ENCODE results near the gene GATAD2B.
"Not testable (repeated sequence)": the region's sequence is repeated elsewhere in the genome, so short reads cannot be mapped to it uniquely, and the experiment has no call there.

The GATAD2B gene

DNA sequence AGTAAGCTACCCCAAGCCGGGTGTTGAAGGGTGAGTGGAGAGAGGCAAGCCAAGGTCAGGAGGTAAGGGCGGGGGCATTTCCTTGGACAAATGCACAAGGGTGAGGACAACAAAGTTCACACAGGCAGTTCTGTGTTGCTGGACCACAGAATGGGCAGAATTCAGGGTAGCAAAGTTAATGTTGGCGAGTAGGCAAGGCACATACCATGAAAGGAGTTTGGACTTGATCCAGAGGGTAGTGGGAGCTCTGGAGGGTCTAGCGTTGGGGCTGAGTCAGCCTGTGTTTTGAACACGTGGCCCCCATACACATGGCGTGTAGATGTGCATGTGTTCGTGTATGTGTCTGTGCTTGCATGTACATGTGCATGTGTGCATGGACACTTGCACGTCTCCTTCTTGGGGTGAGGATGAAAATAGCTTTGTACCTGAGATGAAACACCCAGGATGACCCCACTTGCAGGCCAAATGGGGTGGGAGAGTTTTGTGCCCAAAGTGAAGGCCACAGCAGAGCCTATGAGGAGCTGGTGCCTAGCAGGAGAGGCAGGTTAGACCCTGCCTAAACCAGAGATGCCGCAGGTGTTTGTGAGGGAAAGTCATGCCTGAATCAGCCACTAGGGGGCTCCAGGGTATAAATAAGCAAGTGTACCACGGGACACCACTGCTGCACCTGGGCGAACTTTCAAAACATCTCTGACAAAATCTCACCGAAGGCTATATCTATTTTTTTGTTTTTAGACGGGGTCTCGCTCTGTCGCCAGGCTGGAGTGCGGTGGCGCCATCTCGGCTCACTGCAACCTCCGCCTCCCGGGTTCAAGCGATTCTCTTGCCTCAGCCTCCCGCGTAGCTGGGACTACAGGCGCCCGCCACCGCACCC is 125.7 kb downstream of the GATAD2B start:
- DNase-seq (ENCODE audit: low read depth in 2 of 3, low spot score in 2 of 3), result peak; percentile 45 to 79 (median 52)

DNA sequence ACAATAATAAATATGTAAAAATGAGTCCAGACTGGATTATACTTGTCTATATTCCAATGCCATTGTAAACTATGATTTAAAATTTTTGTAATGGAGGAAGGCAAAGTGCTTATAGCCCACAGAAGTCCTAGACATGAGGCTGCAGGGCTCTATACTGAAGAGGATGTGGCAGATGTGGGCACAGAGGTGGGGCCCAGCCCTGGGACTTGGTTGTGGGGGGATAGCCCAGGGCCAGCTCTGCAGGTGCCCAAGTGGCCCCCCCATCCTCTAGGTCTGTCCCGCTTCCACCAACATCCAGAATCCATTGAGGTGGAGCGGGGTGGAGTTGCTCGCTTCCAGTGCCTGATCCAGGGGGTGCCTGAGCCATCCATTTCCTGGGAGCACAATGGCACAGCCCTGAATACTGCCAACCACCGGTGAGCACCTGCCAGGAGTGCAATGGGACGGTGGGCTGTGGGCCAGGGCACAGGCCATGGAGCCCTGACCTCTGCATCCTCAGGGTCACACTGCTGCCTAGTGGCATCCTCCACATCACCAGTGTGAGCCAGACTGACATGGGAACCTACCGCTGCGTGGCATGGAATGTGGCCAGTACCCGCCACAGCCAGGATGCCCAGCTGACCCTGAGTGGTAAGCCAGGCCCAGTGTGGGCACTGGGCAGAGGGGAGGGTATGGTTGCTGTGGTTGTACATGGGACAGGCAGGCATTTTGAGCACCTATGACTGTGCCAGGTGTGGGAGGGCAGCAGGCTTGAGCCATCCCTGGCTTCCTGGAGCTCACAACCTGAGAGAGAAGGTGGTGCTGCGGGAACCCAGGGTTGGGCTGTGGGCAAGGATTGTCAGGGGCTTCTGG is 126.6 kb downstream of the GATAD2B start:
- DNase-seq (ENCODE audit: low read depth in 2 of 3, low spot score in 2 of 3), result no peak

DNA sequence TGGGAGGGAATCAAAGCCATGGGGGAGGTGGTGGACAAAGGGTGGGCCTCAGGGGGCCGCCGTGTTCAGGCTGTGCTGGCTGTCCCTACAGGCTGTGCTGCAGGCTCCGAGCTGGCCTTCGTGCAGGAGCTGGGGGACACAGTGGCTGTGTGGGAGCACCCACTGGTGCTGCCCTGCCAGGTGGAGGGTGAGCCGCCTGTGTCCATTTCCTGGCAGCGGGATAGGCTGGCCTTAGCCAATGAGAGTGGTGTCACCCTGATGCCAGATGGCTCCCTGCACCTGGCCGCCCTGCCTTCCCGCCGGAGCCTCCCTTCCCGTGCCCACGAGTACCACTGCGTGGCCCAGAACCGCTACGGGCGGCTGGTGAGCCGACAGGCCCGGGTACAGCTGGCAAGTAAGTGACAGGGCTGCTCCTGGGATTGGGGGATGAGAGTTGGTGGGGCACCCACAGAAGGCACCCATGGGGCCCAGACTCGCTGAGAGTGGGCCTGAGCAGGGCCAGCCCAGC is 127.4 kb downstream of the GATAD2B start:
- DNase-seq (ENCODE audit: low read depth in 2 of 3, low spot score in 2 of 3), result no peak

- DNase-seq (ENCODE audit: low read depth in 2 of 3, low spot score in 2 of 3), result no peak
These were observed 128.0 kb downstream of the GATAD2B start for GRCh38 chr1:153794624-153795329.

DNA sequence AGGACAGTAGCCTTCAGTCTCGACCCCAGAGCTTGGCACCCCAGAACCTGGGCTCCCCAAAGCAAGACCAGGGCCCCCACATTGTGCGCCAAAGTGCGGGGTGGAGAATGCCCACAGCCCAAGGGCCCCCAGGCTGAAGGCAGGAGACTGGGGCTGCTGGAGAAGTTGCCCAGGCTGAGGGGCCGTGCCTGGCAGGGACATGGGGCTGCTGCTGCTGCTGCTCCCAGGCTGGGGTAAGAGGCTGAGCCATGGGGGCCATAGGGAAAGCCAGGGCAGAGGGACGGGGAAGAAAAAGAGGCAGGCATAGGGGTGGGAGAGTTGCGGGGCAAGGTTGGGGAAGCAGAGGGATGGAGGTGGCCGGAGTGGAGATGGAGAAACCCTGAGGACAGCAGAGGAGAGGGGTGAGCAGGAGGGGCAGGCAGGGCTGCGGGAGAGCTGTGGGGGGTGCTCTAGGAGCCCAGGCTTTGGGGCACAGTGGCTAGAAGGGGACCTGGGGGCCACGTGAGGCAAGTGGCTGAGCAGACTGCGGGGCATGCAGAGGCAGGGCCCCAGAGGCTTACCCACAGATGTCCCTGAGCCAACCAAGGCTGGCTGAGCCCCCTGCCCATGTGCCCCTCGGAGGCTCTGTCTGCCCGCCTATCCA is 128.7 kb downstream of the GATAD2B start:
- DNase-seq (ENCODE audit: low read depth in 2 of 3, low spot score in 2 of 3), result no peak

DNA sequence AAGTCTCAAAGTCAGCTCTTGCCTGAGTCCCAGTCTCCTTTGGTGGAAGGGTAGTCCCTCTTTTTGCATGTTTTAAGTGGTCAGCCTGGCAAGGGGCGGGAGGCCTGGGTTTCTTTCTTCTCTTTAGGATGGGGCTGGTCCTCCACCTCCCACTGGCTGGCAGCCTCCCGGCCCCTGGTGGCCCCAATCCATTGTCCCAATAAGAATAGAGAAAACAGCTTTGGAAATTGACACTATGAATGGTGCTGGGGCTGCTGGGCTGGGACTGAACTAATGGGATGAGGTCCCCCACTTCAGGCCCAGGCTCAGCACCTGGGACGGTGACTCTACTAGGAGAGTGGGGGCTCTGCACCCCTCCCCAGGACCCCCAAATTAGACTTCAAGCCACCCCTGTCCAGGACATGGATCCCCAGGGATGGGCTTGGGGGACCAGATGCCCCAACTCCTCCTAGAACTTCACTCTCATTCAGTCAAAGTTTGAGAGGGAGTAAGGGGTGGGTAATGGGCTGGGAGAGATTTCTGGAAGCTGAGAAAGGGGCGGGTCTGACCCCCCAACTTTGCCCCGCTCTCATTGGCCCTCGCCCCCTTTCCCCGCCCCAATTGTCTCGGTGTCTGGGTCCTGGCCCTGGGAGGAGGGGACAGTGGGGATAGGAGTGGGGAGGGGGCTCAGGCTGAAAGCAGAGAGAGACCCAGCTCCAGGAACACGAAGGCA is 129.4 kb downstream of the GATAD2B start:
- no peak for DNase-seq (ENCODE audit: low read depth in 2 of 3, low spot score in 2 of 3)

DNA sequence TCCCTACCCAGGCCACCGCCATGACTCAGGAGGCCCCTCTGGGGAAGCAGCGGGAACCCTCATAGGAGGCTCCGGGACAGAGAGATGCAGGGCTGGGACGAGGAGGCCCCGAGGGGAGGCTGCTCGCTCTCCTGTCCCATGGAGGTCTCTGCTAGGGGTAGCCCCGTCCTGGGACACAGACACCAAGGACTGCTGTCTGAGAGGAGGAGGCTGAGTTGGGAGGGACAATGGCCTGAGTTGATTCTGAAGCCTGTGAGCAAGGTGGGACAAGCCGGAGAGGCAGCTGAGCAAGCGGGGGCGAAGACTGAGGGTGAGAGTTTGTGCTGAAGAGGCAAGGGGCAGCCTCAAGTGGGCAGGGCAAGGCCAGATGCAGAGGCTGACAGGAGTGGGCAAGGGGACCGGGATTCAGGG is 130.1 kb downstream of the GATAD2B start:
- DNase-seq (ENCODE audit: low read depth in 2 of 3, low spot score in 2 of 3), result no peak

GRCh38 chr1:153791648-153792253 is 131.0 kb downstream of the GATAD2B start:
- DNase-seq (ENCODE audit: low read depth in 2 of 3, low spot score in 2 of 3), result no peak

GRCh38 chr1:153790966-153791647 is 131.7 kb downstream of the GATAD2B start:
- no peak for DNase-seq (ENCODE audit: low read depth in 2 of 3, low spot score in 2 of 3)

- no peak for DNase-seq (ENCODE audit: low read depth in 2 of 3, low spot score in 2 of 3)
These were observed 132.3 kb downstream of the GATAD2B start for GRCh38 chr1:153790313-153790965.

DNA sequence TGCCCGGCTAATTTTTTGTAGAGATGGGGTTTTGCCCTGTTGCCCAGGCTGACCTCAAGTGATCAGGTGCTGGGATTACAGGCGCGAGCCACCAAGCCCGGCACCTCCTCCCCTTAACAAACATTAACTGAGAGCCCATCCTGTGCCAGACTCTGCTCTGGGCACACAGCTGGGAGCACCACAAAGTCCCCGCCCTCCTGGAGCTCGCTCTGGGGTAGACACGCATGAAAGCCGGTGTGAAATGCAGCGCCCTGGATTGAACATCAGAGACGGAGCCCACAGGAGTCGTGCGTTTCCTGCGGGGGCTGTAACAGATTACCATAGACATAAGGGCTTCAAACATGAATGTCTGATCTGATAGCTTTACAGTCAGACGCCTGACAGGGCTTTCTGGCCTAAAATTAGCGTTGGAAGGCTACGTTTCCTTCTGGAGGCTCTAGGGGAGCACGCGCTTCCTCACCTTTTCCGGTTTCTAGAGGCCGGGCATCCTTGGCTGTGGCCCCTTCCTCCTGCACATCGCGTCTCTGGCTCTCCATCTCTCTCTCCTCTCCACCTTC is 133.2 kb downstream of the GATAD2B start:
- DNase-seq (ENCODE audit: low read depth in 2 of 3, low spot score in 2 of 3), result no peak

- DNase-seq (ENCODE audit: low read depth in 2 of 3, low spot score in 2 of 3), result no peak
These were observed 136.6 kb downstream of the GATAD2B start for GRCh38 chr1:153786038-153786790.

DNA sequence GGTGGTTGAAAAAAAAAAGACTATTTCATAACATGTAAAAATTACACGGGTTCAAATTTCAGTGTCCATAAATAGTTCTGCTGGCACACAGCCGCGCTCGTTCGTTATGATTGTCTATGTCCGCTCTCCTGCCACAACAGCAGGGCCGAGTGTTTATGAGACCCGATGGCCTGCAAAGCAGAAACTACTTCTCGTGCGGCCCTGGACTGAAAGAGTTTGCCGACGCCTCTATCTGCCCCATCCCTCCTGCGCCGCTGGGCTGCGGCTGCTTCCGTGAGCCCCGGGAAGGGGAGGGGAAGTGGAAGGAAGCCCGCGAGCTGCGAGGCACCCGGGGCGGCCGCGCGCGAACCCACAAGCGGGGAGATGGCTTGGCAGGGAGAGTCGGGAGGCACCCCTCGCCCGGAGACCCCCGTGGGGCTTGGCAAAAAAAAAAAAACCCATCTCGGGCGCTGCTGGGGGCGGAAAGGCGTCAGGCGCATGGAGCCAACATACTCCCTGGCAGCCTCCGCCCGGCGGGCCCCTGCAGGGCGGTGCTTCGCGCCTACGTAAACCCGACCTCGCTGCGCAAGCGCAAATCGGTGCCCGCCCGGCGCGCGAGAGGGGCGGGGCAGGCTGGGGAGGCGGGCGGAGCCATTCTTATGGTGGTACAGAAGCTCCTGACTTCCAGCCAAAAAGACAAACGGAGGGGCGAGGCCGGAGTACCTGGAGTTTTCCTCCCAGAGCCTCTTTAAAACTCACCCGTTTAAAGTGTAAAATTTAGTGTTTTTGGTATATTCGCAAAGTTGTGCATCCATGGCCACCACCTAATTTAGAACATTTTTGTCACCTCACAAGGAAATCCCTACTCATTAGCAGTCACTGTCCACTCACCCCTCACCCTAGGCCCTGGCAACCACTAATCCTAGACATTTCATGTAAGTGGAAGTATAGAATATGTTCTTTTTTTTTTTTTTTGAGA is 139.3 kb downstream of the GATAD2B start:
- DNase-seq (ENCODE audit: low read depth in 2 of 3, low spot score in 2 of 3), result peak; percentile 78 to 83 (median 80)

- not testable (repeated sequence) for DNase-seq (ENCODE audit: low read depth in 2 of 3, low spot score in 2 of 3)
These were observed 140.1 kb downstream of the GATAD2B start for GRCh38 chr1:153782648-153783047.

- DNase-seq (ENCODE audit: low read depth in 2 of 3, low spot score in 2 of 3), result no peak
These were observed 142.2 kb downstream of the GATAD2B start for GRCh38 chr1:153780551-153780950.

DNA sequence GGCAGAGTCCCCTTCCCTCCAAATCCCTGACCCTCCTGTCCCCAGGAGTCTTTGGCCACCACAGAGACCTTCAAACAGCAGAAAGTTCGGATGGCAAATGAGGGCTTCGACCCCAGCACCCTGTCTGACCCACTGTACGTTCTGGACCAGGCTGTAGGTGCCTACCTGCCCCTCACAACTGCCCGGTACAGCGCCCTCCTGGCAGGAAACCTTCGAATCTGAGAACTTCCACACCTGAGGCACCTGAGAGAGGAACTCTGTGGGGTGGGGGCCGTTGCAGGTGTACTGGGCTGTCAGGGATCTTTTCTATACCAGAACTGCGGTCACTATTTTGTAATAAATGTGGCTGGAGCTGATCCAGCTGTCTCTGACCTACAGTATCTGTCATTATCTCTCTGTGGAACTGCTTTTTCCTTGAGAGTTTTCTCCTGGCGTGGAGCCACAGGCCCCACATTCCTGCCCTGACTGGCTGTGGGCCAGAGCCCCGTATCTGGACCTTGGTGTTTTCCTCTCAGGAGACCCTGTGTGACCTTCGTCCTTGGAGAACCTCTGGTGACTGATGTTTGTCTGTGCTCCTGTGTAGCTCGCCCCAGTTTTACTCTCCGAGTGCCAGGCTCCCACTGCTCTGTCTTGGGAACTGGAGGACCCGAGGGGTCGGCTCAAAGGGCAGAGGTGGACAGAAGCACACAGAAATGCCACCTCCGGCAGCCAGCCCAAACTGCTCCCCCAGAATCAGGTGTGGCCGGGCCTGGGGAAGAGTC is 142.8 kb downstream of the GATAD2B start:
- no peak for DNase-seq (ENCODE audit: low read depth in 2 of 3, low spot score in 2 of 3)

Measured in activated CD8-positive, alpha-beta memory T cell treated with anti-CD3 and anti-CD28 coated beads for 48 hours (primary cell).